ENCODE data around the gene DNAJC5. TPM values are rescaled to one million over a fixed set of nuclear protein-coding genes. Genes with fewer than 3 reads are reported as not detected.

The DNAJC5 gene
- total and polyA plus RNA-seq, 2 of the 8 experiments (the other 6 are each of a cell fraction or from before 2014, with no cell fraction given): 19.2 to 31.2 TPM

- 6% methylated on average over 20 of the region's 24 CpGs; no CpG with 5 or more reads in 1 of the 2 experiments for WGBS, 2 experiments (ENCODE audit: extremely low coverage in 1 of 2, insufficient coverage in 1 of 2, insufficient read length in 1 of 2, insufficient replicate concordance in 2 of 2, low coverage in 1 of 2, low lambda C conversion rate in 2 of 2, missing lambda C conversion rate in 1 of 2)
- H3K4me2 ChIP-seq (ENCODE audit: insufficient read depth in 1 of 2, low read depth in 2 of 2, low read length in 2 of 2): peak overlapping the region; percentile 67 to 82
- CTCF ChIA-PET (ENCODE audit: partially characterized antibody): interaction anchor here (1.4 kb wide), 1 partner anchor 15 kb away, joined by 3 read pairs; the partner anchor contains the start of gene ABHD16B
- TF ChIP-seq FOSL1 (IDR thresholded peaks at IDR 0.05; ENCODE audit: insufficient read depth, low read depth, low read length) (no peak), TCF12 (IDR thresholded peaks at IDR 0.05; ENCODE audit: low read depth, low read length) (no peak), RBBP5 (IDR thresholded peaks at IDR 0.05; ENCODE audit: borderline replicate concordance, low read depth, low read length) (peak; percentile 30; the same call in 1 of the 2 replicates), CREB1 (IDR thresholded peaks at IDR 0.05) (no peak), BRCA1 (IDR thresholded peaks at IDR 0.05; ENCODE audit: low read depth, low read length) (no peak), SUZ12 (IDR thresholded peaks at IDR 0.05; ENCODE audit: low read length) (no peak), POLR2A (IDR thresholded peaks at IDR 0.05; ENCODE audit: control extremely low read depth in 1 of 2, low read depth in 2 of 2, low read length in 2 of 2) (peak in 1 of 2 experiments; percentile 63; a peak in 1 of 3 replicates), SIN3A (conservative IDR thresholded peaks at IDR 0.05 in 1 of 2, IDR thresholded peaks at IDR 0.05 in 1 of 2; ENCODE audit: low read depth in 1 of 2, low read length in 2 of 2) (no peak), RNF2 (IDR thresholded peaks at IDR 0.05; ENCODE audit: borderline replicate concordance, low read depth, low read length, missing control alignments, poor library complexity, severe bottlenecking) (no peak), JUND (IDR thresholded peaks at IDR 0.05; ENCODE audit: low read length) (no peak)
- TF ChIP-seq, protein P1, sequence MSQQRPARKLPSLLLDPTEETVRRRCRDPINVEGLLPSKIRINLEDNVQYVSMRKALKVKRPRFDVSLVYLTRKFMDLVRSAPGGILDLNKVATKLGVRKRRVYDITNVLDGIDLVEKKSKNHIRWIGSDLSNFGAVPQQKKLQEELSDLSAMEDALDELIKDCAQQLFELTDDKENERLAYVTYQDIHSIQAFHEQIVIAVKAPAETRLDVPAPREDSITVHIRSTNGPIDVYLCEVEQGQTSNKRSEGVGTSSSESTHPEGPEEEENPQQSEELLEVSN (IDR thresholded peaks at IDR 0.05): no peak
Measured at GRCh38 chr20:63846128-63846771, 48.7 kb upstream of the DNAJC5 start.

More at GRCh38 chr20:63846128-63846771, 48.7 kb upstream of the DNAJC5 start:
- no peak overlapping the region; the same call in 1 of the 2 replicates for H2AK5ac ChIP-seq (ENCODE audit: low read depth, low read length)
- peak overlapping the region; percentile 36 for H3K56ac ChIP-seq (replicated peaks; ENCODE audit: insufficient read length, low read depth, low read length)
- no peak overlapping the region for H3K14ac ChIP-seq (ENCODE audit: insufficient read length)
- H4K5ac ChIP-seq (ENCODE audit: insufficient read length, low read depth, low read length): peak overlapping the region; percentile 94
- no peaks in the 10 kb centered on the region for H3K27me3 ChIP-seq (replicated peaks in 1 of 4; ENCODE audit: control insufficient read depth in 3 of 4, extremely low read depth in 1 of 4, insufficient read depth in 3 of 4, low read length in 3 of 4)
- H3K4me1 ChIP-seq (replicated peaks in 1 of 4; ENCODE audit: control insufficient read depth in 3 of 4, insufficient read depth in 4 of 4, low read length in 3 of 4): peaks cover 6 to 29% (median 23%) of the 10 kb centered on the region in 4 experiments
- FAIRE-seq: no peak
- peak overlapping the region; percentile 96 for H3K18ac ChIP-seq (ENCODE audit: extremely low read depth, low read length)
- peak overlapping the region; percentile 73; the same call in 1 of the 2 replicates for H4K8ac ChIP-seq (ENCODE audit: extremely low read depth, insufficient read depth, low read length)
- H3K4ac ChIP-seq (replicated peaks; ENCODE audit: insufficient read length, low read depth, low read length): no peak overlapping the region
- peaks cover 0 to 4% of the 10 kb centered on the region in 2 experiments for H4K20me1 ChIP-seq (replicated peaks in 1 of 2; ENCODE audit: control insufficient read depth in 1 of 2, insufficient read depth in 2 of 2, low read length in 2 of 2)
- no peaks in the 10 kb centered on the region for H3K36me3 ChIP-seq (ENCODE audit: control insufficient read depth in 2 of 4, insufficient read depth in 4 of 4, low read length in 3 of 4)
- H2BK5ac ChIP-seq (ENCODE audit: low read depth, low read length): peak overlapping the region; percentile 100
- no peak overlapping the region for H3K23ac ChIP-seq (ENCODE audit: insufficient read length)
- H3K9ac ChIP-seq (replicated peaks in 1 of 4; ENCODE audit: extremely low read depth in 1 of 4, low read depth in 3 of 4, low read length in 3 of 4): peak overlapping the region in 2 of 4 experiments; percentile 6 to 37; a peak in 3 of 7 replicates
- peak overlapping the region; percentile 100 for H4K91ac ChIP-seq (replicated peaks; ENCODE audit: insufficient read length, low read length)
- H2AFZ ChIP-seq (ENCODE audit: low read length): no peak overlapping the region; the same call in 1 of the 2 replicates
- peak overlapping the region; percentile 72; the same call in 1 of the 2 replicates for H2BK20ac ChIP-seq (ENCODE audit: low read length)
- no peaks in the 10 kb centered on the region for H3K79me1 ChIP-seq (ENCODE audit: low read depth, low read length)
- no peaks in the 10 kb centered on the region for H3K79me2 ChIP-seq (ENCODE audit: control insufficient read depth in 1 of 2, insufficient read depth in 2 of 2, low read length in 2 of 2)
- H2BK15ac ChIP-seq (ENCODE audit: low read length): peak overlapping the region; percentile 8; the same call in 1 of the 2 replicates
- H2BK12ac ChIP-seq (ENCODE audit: low read depth, low read length): peak overlapping the region; percentile 90; the same call in 1 of the 2 replicates
- peak overlapping the region; percentile 25 to 60 (median 37) for H3K4me3 ChIP-seq (ENCODE audit: extremely low read depth in 1 of 4, insufficient read depth in 2 of 4, low read depth in 3 of 4, low read length in 4 of 4)
- peaks cover 12% of the 10 kb centered on the region; the same call in 1 of the 2 replicates for H3K23me2 ChIP-seq (ENCODE audit: low read depth, low read length)
- POLR2A ChIA-PET (ENCODE audit: partially characterized antibody): interaction anchor here (1.9 to 3.6 kb wide), 5 partner anchors 9 to 325 kb away, joined by 5 to 52 read pairs (median 17); partner anchors contain the start of genes ABHD16B, PPDPF and TPD52L2
- DNase-seq (ENCODE audit: low read depth in 1 of 2, low spot score in 2 of 2): peak in 1 of 2 experiments; percentile 80
- no peak overlapping the region for H2BK120ac ChIP-seq (replicated peaks; ENCODE audit: low read depth, low read length)
- no peaks in the 10 kb centered on the region for H3K9me3 ChIP-seq (ENCODE audit: insufficient read depth in 2 of 2, low read depth in 1 of 2, low read length in 1 of 2)
- H3K27ac ChIP-seq (ENCODE audit: low read depth, low read length): peak overlapping the region; percentile 49; the same call in 1 of the 2 replicates

Data from H1 (cell line).